HG03354 (cell line): ENCODE data around the gene ZC3H15.
"Not testable (repeated sequence)": the region's sequence is repeated elsewhere in the genome, so short reads cannot be mapped to it uniquely, and the experiment has no call there.

Experiments used
- ATAC-seq: cut with Tn5 transposase; IDR thresholded peaks from one replicate; pipeline ENCODE4 v1.9.1; 2021; ENCODE audit warnings: mild to moderate bottlenecking; ENCODE audit not compliant: unreplicated experiment, poor library complexity, severe bottlenecking

Gene ZC3H15

GRCh38 chr2:186485871-186486650 is at the start of gene ZC3H15:
Gene ZC3H15, plus strand, starts transcription at chr2:186486260. Its CDS starts 123 bp downstream, at chr2:186486383.
- peak; percentile 87 for ATAC-seq

GRCh38 chr2:186437719-186438118 is 48.3 kb upstream of the ZC3H15 start:
- no peak for ATAC-seq

GRCh38 chr2:186439673-186440095 is 46.4 kb upstream of the ZC3H15 start:
- ATAC-seq = peak; percentile 41

- ATAC-seq = no peak
Measured at GRCh38 chr2:186440506-186440905, 45.6 kb upstream of the ZC3H15 start.

- no peak for ATAC-seq
Measured at GRCh38 chr2:186442885-186443284, 43.2 kb upstream of the ZC3H15 start.

- ATAC-seq = no peak
Measured at GRCh38 chr2:186443851-186444250, 42.2 kb upstream of the ZC3H15 start.

GRCh38 chr2:186445506-186445905 is 40.6 kb upstream of the ZC3H15 start:
- ATAC-seq = no peak

- no peak for ATAC-seq
Measured at GRCh38 chr2:186455613-186456012, 30.4 kb upstream of the ZC3H15 start.

GRCh38 chr2:186456941-186457340 is 29.1 kb upstream of the ZC3H15 start:
- no peak for ATAC-seq

- no peak for ATAC-seq
Measured at GRCh38 chr2:186457908-186458307, 28.2 kb upstream of the ZC3H15 start.

- ATAC-seq = no peak
Measured at GRCh38 chr2:186459009-186459408, 27.1 kb upstream of the ZC3H15 start.

- ATAC-seq = peak; percentile 92
Measured at GRCh38 chr2:186460465-186460864, 25.6 kb upstream of the ZC3H15 start.

GRCh38 chr2:186466743-186467142 is 19.3 kb upstream of the ZC3H15 start:
- ATAC-seq = no peak

- ATAC-seq = no peak
Measured at GRCh38 chr2:186467421-186467820, 18.6 kb upstream of the ZC3H15 start.

- not testable (repeated sequence) for ATAC-seq
Measured at GRCh38 chr2:186472722-186473493, 13.2 kb upstream of the ZC3H15 start.

GRCh38 chr2:186474239-186474638 is 11.8 kb upstream of the ZC3H15 start:
- peak; percentile 87 for ATAC-seq

- ATAC-seq = no peak
Measured at GRCh38 chr2:186477790-186478189, 8.3 kb upstream of the ZC3H15 start.

GRCh38 chr2:186480991-186481390 is 5.1 kb upstream of the ZC3H15 start:
- ATAC-seq = no peak

GRCh38 chr2:186484062-186484735 is 1.9 kb upstream of the ZC3H15 start:
- ATAC-seq = no peak

GRCh38 chr2:186485576-186485870 is 537 bp upstream of the ZC3H15 start:
- ATAC-seq = no peak
